ENCODE measurements around the gene PDGFD.

The PDGFD gene

GRCh38 chr11:103959279-103959942 lies 204.5 kb downstream of the PDGFD start:
- Histone ChIP-seq H3K27ac (no peak overlapping the region), H3K9me3 (ENCODE audit: low read depth, low read length) (no peaks in the 10 kb centered on the region), H3K4me3 (no peak overlapping the region), H3K9ac (ENCODE audit: insufficient read length) (no peak overlapping the region), H3K36me3 (ENCODE audit: insufficient read depth, low read length) (no peaks in the 10 kb centered on the region)
- no peak for TF ChIP-seq EZH2 (IDR thresholded peaks at IDR 0.05)
- no peak for TF ChIP-seq FOXP2 (optimal IDR thresholded peaks at IDR 0.05; ENCODE audit: control extremely low read depth, extremely low read length, insufficient read depth)
- TF ChIP-seq POLR2AphosphoS5 (IDR thresholded peaks at IDR 0.05; ENCODE audit: borderline replicate concordance, low read depth, low read length): no peak
- no peak for DNase-seq (ENCODE audit: low read depth, low spot score)

GRCh38 chr11:103958475-103959215 lies 205.3 kb downstream of the PDGFD start:
- H3K4me3 ChIP-seq: no peak overlapping the region
- no peak overlapping the region for H3K27ac ChIP-seq
- no peaks in the 10 kb centered on the region for H3K36me3 ChIP-seq (ENCODE audit: insufficient read depth, low read length)
- no peak for TF ChIP-seq POLR2AphosphoS5 (IDR thresholded peaks at IDR 0.05; ENCODE audit: borderline replicate concordance, low read depth, low read length)
- no peak for TF ChIP-seq FOXP2 (optimal IDR thresholded peaks at IDR 0.05; ENCODE audit: control extremely low read depth, extremely low read length, insufficient read depth)
- TF ChIP-seq EZH2 (IDR thresholded peaks at IDR 0.05): no peak
- H3K9ac ChIP-seq (ENCODE audit: insufficient read length): no peak overlapping the region
- DNase-seq (ENCODE audit: low read depth, low spot score): no peak
- no peaks in the 10 kb centered on the region for H3K9me3 ChIP-seq (ENCODE audit: low read depth, low read length)

DNA sequence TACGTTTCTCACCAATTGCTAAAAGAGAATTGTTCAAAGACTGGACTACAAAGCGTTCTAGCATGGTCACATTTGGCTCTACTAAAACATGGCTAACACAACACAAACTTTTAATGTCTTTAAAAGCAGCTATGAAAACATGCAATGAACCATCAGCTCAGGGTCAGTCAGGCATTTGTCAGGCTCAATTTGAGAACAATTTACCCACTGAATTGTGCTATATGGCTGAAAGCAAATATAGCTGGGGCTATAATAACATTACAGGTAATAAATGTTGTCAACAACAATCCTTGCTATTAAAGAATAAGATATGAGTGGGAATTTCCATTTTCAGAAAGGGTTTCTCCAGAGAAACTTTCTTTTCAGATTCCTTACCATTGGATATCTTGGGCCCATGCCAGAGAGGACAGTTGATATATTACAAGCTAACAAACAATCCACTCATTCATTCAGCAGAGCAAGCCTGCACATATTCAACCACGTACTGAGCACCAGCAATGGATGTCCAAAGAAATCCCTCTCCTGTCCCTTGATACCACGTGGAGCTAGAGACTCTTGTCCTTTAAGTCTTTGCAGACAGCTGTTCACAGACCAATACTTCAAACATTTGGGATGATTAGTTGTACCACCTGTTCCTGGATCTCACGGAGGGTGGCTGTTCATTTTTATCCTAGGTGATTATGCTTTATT lies 210.0 kb downstream of the PDGFD start:
- no peak for DNase-seq (ENCODE audit: low read depth, low spot score)
- no peak overlapping the region for H3K9ac ChIP-seq (ENCODE audit: insufficient read length)
- H3K4me3 ChIP-seq: no peak overlapping the region
- H3K27ac ChIP-seq: no peak overlapping the region
- TF ChIP-seq EZH2 (IDR thresholded peaks at IDR 0.05): no peak
- TF ChIP-seq POLR2AphosphoS5 (IDR thresholded peaks at IDR 0.05; ENCODE audit: borderline replicate concordance, low read depth, low read length): no peak
- TF ChIP-seq FOXP2 (optimal IDR thresholded peaks at IDR 0.05; ENCODE audit: control extremely low read depth, extremely low read length, insufficient read depth): no peak
- no peaks in the 10 kb centered on the region for H3K36me3 ChIP-seq (ENCODE audit: insufficient read depth, low read length)
- H3K9me3 ChIP-seq (ENCODE audit: low read depth, low read length): no peaks in the 10 kb centered on the region

DNA sequence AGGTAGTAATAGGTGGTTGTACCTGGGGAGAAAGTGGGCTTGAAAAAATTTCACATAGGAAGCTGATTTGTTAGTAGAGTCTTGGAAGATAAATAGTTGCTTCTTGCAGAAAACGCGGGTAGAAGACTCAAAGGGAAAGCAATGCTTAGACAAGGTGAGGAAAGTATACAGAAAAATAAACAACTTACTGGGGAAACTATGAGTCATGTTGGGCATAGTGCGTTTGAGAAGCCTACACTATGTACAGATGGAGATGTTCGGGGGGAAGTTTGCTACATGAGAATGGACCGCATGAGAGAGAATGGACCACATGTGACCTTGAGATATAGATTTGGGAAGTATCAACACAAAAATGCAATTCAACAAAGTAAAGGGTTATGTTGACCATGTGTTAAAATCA lies 214.2 kb downstream of the PDGFD start:
- no peaks in the 10 kb centered on the region for H3K36me3 ChIP-seq (ENCODE audit: insufficient read depth, low read length)
- no peak for DNase-seq (ENCODE audit: low read depth, low spot score)
- TF ChIP-seq EZH2 (IDR thresholded peaks at IDR 0.05) (no peak), POLR2AphosphoS5 (IDR thresholded peaks at IDR 0.05; ENCODE audit: borderline replicate concordance, low read depth, low read length) (no peak), FOXP2 (optimal IDR thresholded peaks at IDR 0.05; ENCODE audit: control extremely low read depth, extremely low read length, insufficient read depth) (no peak)
- no peak overlapping the region for H3K4me3 ChIP-seq
- no peaks in the 10 kb centered on the region for H3K9me3 ChIP-seq (ENCODE audit: low read depth, low read length)
- no peak overlapping the region for H3K9ac ChIP-seq (ENCODE audit: insufficient read length)
- H3K27ac ChIP-seq: no peak overlapping the region

DNA sequence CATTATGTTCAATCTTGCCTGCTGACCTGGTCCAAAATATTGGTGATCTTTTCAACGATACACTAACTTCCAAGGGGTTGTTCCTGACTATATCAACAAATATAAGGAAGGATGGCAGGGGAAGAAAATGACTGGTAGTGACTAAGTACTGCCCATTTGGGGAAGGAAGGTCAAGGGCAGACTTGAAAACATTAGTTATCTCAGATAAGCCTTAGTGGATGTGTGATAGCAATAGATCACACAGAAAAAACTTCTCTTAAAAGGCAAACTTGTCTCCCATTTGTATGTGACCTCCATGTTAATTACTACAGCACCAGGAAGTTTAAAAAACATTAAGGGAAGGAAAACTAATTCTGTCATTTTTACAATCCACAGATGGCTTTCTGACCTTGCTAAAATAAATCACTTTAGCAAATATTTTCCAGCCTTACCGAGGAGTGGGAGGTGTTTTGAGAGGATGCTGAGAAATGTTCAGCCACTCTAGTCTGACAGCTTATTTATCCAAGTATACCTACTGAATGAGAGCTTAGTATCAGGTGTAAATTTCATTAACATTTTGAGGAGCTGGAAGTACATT lies 215.7 kb downstream of the PDGFD start:
- H3K4me3 ChIP-seq: no peak overlapping the region
- no peak overlapping the region for H3K9ac ChIP-seq (ENCODE audit: insufficient read length)
- no peak for DNase-seq (ENCODE audit: low read depth, low spot score)
- no peaks in the 10 kb centered on the region for H3K9me3 ChIP-seq (ENCODE audit: low read depth, low read length)
- TF ChIP-seq POLR2AphosphoS5 (IDR thresholded peaks at IDR 0.05; ENCODE audit: borderline replicate concordance, low read depth, low read length): no peak
- no peak for TF ChIP-seq EZH2 (IDR thresholded peaks at IDR 0.05)
- TF ChIP-seq FOXP2 (optimal IDR thresholded peaks at IDR 0.05; ENCODE audit: control extremely low read depth, extremely low read length, insufficient read depth): no peak
- H3K36me3 ChIP-seq (ENCODE audit: insufficient read depth, low read length): no peaks in the 10 kb centered on the region
- H3K27ac ChIP-seq: no peak overlapping the region

DNA sequence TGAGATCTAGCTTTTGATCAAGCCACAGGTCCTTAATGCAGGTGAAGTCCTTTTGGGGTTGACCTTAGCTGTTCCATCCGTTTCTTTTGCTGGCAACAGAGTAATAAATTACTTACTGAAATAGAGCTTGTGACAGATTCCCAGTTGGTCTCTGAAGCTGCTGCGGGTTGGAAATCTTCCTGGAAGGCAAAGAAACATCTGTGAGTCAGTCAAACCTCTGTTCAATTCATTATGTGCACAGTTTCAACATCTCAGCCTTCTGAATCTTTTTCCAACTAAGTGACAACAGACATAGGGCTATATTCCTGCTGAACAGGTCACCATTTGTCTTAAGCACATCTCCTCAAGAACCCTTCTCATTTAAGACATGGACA lies 216.4 kb downstream of the PDGFD start:
- TF ChIP-seq FOXP2 (optimal IDR thresholded peaks at IDR 0.05; ENCODE audit: control extremely low read depth, extremely low read length, insufficient read depth): no peak
- TF ChIP-seq EZH2 (IDR thresholded peaks at IDR 0.05): no peak
- TF ChIP-seq POLR2AphosphoS5 (IDR thresholded peaks at IDR 0.05; ENCODE audit: borderline replicate concordance, low read depth, low read length): no peak
- Histone ChIP-seq H3K36me3 (ENCODE audit: insufficient read depth, low read length) (no peaks in the 10 kb centered on the region), H3K27ac (no peak overlapping the region), H3K4me3 (no peak overlapping the region), H3K9me3 (ENCODE audit: low read depth, low read length) (no peaks in the 10 kb centered on the region), H3K9ac (ENCODE audit: insufficient read length) (no peak overlapping the region)
- DNase-seq (ENCODE audit: low read depth, low spot score): no peak

GRCh38 chr11:103946793-103947545 lies 217.0 kb downstream of the PDGFD start:
- Histone ChIP-seq H3K9me3 (ENCODE audit: low read depth, low read length) (no peaks in the 10 kb centered on the region), H3K36me3 (ENCODE audit: insufficient read depth, low read length) (no peaks in the 10 kb centered on the region), H3K9ac (ENCODE audit: insufficient read length) (no peak overlapping the region), H3K4me3 (no peak overlapping the region), H3K27ac (no peak overlapping the region)
- TF ChIP-seq EZH2 (IDR thresholded peaks at IDR 0.05): no peak
- TF ChIP-seq FOXP2 (optimal IDR thresholded peaks at IDR 0.05; ENCODE audit: control extremely low read depth, extremely low read length, insufficient read depth): no peak
- TF ChIP-seq POLR2AphosphoS5 (IDR thresholded peaks at IDR 0.05; ENCODE audit: borderline replicate concordance, low read depth, low read length): no peak
- no peak for DNase-seq (ENCODE audit: low read depth, low spot score)

All from SK-N-MC (cell line).